Naive B cell (primary cell): ENCODE results near the gene SYT7. TPM values are rescaled to one million over a fixed set of nuclear protein-coding genes. Genes with fewer than 3 reads are reported as not detected.
"Not testable (repeated sequence)": the region's sequence is repeated elsewhere in the genome, so short reads cannot be mapped to it uniquely, and the experiment has no call there.

ENCODE experiments used
- ATAC-seq, 2 donors: fragments of 150-1000 bp; cut with Tn5 transposase; 2 replicates each; pipeline ENCODE4 v1.10.0; 2021; ENCODE audit warnings: low read depth in 2 of 2, mild to moderate bottlenecking in 2 of 2, moderate library complexity in 2 of 2
- DNase-seq: peaks from one replicate; pipeline ENCODE4 v3.0.0; 2022
- H3K27ac Mint-ChIP-seq, 6 donors: one replicate each; pipeline ENCODE4 v1.8.0; 2020 to 2022; ENCODE audit warnings: mild to moderate bottlenecking in 6 of 6, mixed read lengths in 6 of 6, moderate library complexity in 5 of 6, inconsistent platforms in 2 of 6
- H3K27me3 Mint-ChIP-seq, 3 donors: one replicate each; pipeline ENCODE4 v1.8.0; 2021 to 2022; ENCODE audit warnings: mixed read lengths in 3 of 3, mild to moderate bottlenecking in 1 of 3
- H3K36me3 Mint-ChIP-seq, 2 donors: one replicate each; pipeline ENCODE4 v1.8.0; 2020 to 2022; ENCODE audit warnings: mixed read lengths in 2 of 2, inconsistent platforms in 1 of 2, mild to moderate bottlenecking in 1 of 2
- H3K4me1 Mint-ChIP-seq, 3 donors: one replicate each; pipeline ENCODE4 v1.8.0; 2020 to 2022; ENCODE audit warnings: mixed read lengths in 3 of 3, inconsistent platforms in 1 of 3, mild to moderate bottlenecking in 1 of 3, moderate library complexity in 1 of 3
- H3K4me3 Mint-ChIP-seq, 8 donors: one replicate each; pipeline ENCODE4 v1.8.0; 2020 to 2022; ENCODE audit warnings: mild to moderate bottlenecking in 8 of 8, mixed read lengths in 8 of 8, moderate library complexity in 8 of 8, inconsistent platforms in 2 of 8
- H3K9me3 Mint-ChIP-seq, 7 donors: one replicate each; pipeline ENCODE4 v1.8.0; 2020 to 2022; ENCODE audit warnings: mixed read lengths in 7 of 7, mild to moderate bottlenecking in 5 of 7, inconsistent platforms in 2 of 7, moderate library complexity in 1 of 7
- polyA plus RNA-seq, 6 donors: library from polyadenylated mRNA; unstranded; fragments of 300-500 nt; fragmentation: Illumina TruSeq; gene quantifications; one replicate each; pipeline ENCODE4 v1.2.3, GENCODE V29; 2021; ENCODE audit warnings: low read depth in 6 of 6

The SYT7 gene
- polyA plus RNA-seq, 6 donors from 2014 or later = not detected

GRCh38 chr11:61616434-61616833 is 35.6 kb upstream of the SYT7 start:
- H3K9me3 Mint-ChIP-seq = peaks cover 0 to 6% (median 0%) of the 10 kb centered on the region in 7 donors
- H3K27me3 Mint-ChIP-seq = peaks cover 14 to 43% (median 31%) of the 10 kb centered on the region in 3 donors
- DNase-seq = no peak
- H3K4me3 Mint-ChIP-seq = no peak overlapping the region
- peaks cover 0 to 3% of the 10 kb centered on the region in 2 donors for H3K36me3 Mint-ChIP-seq
- ATAC-seq = no peak
- no peak overlapping the region for H3K27ac Mint-ChIP-seq
- H3K4me1 Mint-ChIP-seq = no peaks in the 10 kb centered on the region

- not testable (repeated sequence) for DNase-seq, H3K4me1 Mint-ChIP-seq, H3K9me3 Mint-ChIP-seq, H3K36me3 Mint-ChIP-seq, H3K27ac Mint-ChIP-seq, H3K4me3 Mint-ChIP-seq, ATAC-seq
- peaks cover 9 to 42% (median 21%) of the 10 kb centered on the region in 3 donors for H3K27me3 Mint-ChIP-seq
These were observed 33.9 kb upstream of the SYT7 start for GRCh38 chr11:61614782-61615181.

DNA sequence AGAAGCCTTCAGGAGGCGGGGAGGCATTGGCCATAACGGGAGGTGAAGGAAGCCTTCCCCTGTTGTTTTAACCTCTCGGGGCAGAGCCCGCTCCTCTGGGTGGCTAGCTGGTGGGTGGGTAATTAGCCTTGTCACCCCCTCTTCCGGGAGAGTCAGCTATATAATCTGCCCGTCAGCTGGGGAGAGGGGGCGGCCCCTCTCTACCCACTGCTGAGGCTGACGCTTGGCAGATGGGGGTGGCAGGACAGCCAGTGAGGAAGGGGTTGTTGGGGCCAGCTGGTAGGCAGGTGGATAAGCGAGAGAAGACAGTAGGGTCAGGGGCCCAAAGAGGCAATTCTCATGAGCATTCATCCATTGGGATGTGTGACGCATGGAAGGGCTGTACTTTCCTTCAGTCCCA is 33.0 kb upstream of the SYT7 start:
- peaks cover 0 to 9% (median 0%) of the 10 kb centered on the region in 7 donors for H3K9me3 Mint-ChIP-seq
- DNase-seq (no peak), ATAC-seq (no peak)
- H3K4me1 Mint-ChIP-seq = peaks cover 4 to 10% (median 6%) of the 10 kb centered on the region in 3 donors
- no peak overlapping the region for H3K27ac Mint-ChIP-seq
- peaks cover 0 to 3% of the 10 kb centered on the region in 2 donors for H3K36me3 Mint-ChIP-seq
- H3K4me3 Mint-ChIP-seq = no peak overlapping the region
- peaks cover 17 to 50% (median 31%) of the 10 kb centered on the region in 3 donors for H3K27me3 Mint-ChIP-seq

GRCh38 chr11:61613051-61613450 is 32.2 kb upstream of the SYT7 start:
- Mint-ChIP-seq H3K9me3 (peaks cover 0 to 9% (median 0%) of the 10 kb centered on the region in 7 donors), H3K27ac (no peak overlapping the region), H3K27me3 (peaks cover 17 to 47% (median 33%) of the 10 kb centered on the region in 3 donors), H3K4me1 (peaks cover 4 to 10% (median 6%) of the 10 kb centered on the region in 3 donors), H3K4me3 (no peak overlapping the region), H3K36me3 (peaks cover 0 to 3% of the 10 kb centered on the region in 2 donors)
- no peak for DNase-seq
- no peak for ATAC-seq

DNA sequence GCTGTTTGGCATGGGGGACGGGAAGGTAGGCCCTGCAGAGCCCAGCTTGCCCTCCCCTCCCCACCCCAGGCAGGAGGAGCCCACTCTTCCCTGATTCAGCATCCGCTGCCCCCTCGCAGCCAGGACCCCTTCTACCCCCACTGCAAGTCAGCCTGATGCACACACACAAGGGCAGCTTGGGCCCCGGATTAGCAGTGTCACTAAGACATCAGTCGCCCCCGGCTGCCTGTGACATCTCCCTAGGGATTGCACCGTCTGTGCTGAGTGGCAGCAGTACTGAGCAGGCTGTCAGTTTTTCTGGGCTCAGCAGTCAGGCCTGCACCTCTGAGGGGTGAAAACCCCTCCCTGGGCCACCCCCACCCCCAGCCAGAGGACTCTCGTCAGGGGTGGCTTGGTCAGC is 30.4 kb upstream of the SYT7 start:
- DNase-seq = no peak
- Mint-ChIP-seq H3K9me3 (peaks cover 0 to 9% (median 0%) of the 10 kb centered on the region in 7 donors), H3K27me3 (peaks cover 21 to 56% (median 45%) of the 10 kb centered on the region in 3 donors), H3K4me3 (no peak overlapping the region), H3K4me1 (peaks cover 4 to 10% (median 6%) of the 10 kb centered on the region in 3 donors), H3K27ac (no peak overlapping the region), H3K36me3 (peaks cover 0 to 3% of the 10 kb centered on the region in 2 donors)
- ATAC-seq = no peak

DNA sequence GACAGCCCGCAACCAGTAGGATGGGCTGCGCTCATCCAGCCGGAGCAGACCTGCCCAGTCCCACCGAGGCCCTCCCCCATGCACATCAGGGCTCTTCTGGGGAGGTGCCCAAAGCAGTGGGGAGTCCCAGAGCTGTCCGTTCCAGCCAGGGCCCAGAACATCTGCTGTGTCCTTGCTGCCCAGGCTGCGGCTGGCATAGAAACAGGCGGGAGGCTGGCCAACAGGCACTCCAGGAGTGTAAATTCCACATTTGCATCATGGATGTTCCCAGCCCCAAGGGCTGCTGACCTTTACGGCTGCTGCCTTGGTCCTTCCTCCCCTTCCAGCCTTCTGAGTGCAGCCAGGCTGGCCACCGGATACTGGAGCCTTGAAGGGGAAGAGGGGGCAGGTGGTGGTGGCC is 30.0 kb upstream of the SYT7 start:
- no peak overlapping the region for H3K4me3 Mint-ChIP-seq
- peaks cover 0 to 9% (median 0%) of the 10 kb centered on the region in 7 donors for H3K9me3 Mint-ChIP-seq
- ATAC-seq (no peak), DNase-seq (no peak)
- H3K4me1 Mint-ChIP-seq = peaks cover 4 to 10% (median 6%) of the 10 kb centered on the region in 3 donors
- no peak overlapping the region for H3K27ac Mint-ChIP-seq
- H3K27me3 Mint-ChIP-seq = peaks cover 21 to 60% (median 49%) of the 10 kb centered on the region in 3 donors
- peaks cover 0 to 3% of the 10 kb centered on the region in 2 donors for H3K36me3 Mint-ChIP-seq

- peaks cover 20 to 70% (median 56%) of the 10 kb centered on the region in 3 donors for H3K27me3 Mint-ChIP-seq
- peaks cover 0 to 9% (median 0%) of the 10 kb centered on the region in 7 donors for H3K9me3 Mint-ChIP-seq
- H3K27ac Mint-ChIP-seq = peak overlapping the region in 1 of 6 donors; percentile 92
- peaks cover 0 to 3% of the 10 kb centered on the region in 2 donors for H3K36me3 Mint-ChIP-seq
- DNase-seq (no peak), ATAC-seq (peak in 1 of 2 donors; percentile 30)
- H3K4me1 Mint-ChIP-seq = peaks cover 4 to 10% (median 6%) of the 10 kb centered on the region in 3 donors
- H3K4me3 Mint-ChIP-seq = no peak overlapping the region
These were observed 29.1 kb upstream of the SYT7 start for GRCh38 chr11:61609980-61610366.

GRCh38 chr11:61609000-61609979 is 28.4 kb upstream of the SYT7 start:
- peaks cover 0 to 9% (median 0%) of the 10 kb centered on the region in 7 donors for H3K9me3 Mint-ChIP-seq
- H3K27me3 Mint-ChIP-seq = peaks cover 17 to 70% (median 55%) of the 10 kb centered on the region in 3 donors
- DNase-seq = no peak
- H3K4me3 Mint-ChIP-seq = no peak overlapping the region
- no peak for ATAC-seq
- H3K4me1 Mint-ChIP-seq = peaks cover 4 to 10% (median 6%) of the 10 kb centered on the region in 3 donors
- peaks cover 0 to 3% of the 10 kb centered on the region in 2 donors for H3K36me3 Mint-ChIP-seq
- H3K27ac Mint-ChIP-seq = peak overlapping the region in 1 of 6 donors; percentile 92

DNA sequence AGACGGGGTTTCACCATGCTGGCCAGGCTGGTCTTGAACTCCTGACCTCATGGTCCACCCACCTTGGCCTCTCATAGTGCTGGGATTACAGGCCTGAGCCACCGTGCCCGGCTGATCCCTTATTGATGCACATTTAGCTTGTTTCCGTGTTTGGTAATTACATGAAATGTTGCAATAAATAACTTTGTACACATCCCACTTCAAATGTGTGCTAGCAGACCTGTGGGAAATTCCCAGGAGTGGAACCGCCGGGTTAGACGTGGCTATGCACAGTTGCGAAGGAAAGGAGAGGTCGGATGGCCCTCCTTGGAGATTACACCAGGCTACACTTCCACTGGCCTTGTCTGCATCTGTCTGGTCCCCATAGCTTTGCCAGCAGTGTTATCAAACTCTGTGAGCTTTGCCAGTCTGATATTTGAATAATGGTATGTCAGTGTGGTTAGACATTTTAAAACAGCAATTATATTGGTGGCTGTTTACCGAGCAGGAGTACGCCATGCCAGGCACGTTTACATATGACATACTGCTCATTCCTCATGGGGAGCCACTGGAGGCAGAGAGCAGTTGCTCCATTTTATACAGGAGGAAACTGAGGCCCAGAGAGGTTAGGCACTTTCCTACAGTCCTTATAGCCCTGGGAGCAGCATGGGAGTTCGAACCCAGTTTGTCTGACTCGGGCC is 27.2 kb upstream of the SYT7 start:
- peaks cover 17 to 66% (median 47%) of the 10 kb centered on the region in 3 donors for H3K27me3 Mint-ChIP-seq
- peaks cover 0 to 3% of the 10 kb centered on the region in 2 donors for H3K36me3 Mint-ChIP-seq
- H3K27ac Mint-ChIP-seq = no peak overlapping the region
- peaks cover 4 to 10% (median 6%) of the 10 kb centered on the region in 3 donors for H3K4me1 Mint-ChIP-seq
- DNase-seq (no peak), ATAC-seq (no peak)
- H3K4me3 Mint-ChIP-seq = no peak overlapping the region
- H3K9me3 Mint-ChIP-seq = peaks cover 0 to 9% (median 0%) of the 10 kb centered on the region in 7 donors

DNA sequence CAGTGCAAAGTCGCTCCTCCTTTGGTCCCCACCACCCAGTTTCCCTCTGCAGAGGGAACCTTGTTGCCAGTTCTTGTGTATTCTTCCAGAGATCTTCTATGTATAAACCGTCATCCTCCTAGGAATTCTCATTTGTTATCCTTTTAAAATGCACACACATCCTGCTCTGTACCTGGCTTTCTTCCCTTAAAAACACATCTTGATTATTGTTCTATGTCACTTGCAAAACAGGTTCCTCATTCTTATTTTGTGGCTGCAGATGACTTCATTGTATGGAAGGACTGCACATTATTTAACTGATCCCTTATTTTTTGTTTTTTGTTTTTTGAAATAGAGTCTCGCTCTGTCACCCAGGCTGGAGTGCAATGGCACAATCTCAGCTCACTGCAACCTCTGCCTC is 26.6 kb upstream of the SYT7 start:
- Mint-ChIP-seq H3K27ac (peak overlapping the region in 1 of 6 donors; percentile 47), H3K27me3 (peaks cover 17 to 66% (median 49%) of the 10 kb centered on the region in 3 donors), H3K9me3 (peaks cover 0 to 9% (median 0%) of the 10 kb centered on the region in 7 donors), H3K36me3 (peaks cover 0 to 3% of the 10 kb centered on the region in 2 donors), H3K4me1 (peaks cover 4 to 10% (median 6%) of the 10 kb centered on the region in 3 donors), H3K4me3 (no peak overlapping the region)
- no peak for DNase-seq
- ATAC-seq = no peak

DNA sequence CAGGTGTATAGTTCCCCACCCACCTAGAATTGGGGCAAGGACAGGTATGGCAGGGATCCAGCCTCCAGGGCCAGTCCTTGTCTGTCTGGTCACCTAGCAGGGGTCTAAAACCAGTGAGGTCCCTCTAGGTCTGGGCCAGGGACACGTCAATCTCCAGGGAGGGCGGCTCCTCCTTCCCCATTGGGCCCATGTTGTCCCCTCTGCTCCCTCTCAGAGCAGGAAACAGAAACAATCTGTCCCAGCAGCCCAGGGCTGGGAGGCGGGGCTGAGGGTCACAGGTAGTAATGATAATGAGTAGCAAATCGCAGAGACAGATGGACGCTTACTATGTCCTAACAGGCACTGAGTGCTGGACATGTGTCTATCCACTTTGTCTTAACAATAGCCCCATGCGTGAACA is 22.8 kb upstream of the SYT7 start:
- DNase-seq = no peak

DNA sequence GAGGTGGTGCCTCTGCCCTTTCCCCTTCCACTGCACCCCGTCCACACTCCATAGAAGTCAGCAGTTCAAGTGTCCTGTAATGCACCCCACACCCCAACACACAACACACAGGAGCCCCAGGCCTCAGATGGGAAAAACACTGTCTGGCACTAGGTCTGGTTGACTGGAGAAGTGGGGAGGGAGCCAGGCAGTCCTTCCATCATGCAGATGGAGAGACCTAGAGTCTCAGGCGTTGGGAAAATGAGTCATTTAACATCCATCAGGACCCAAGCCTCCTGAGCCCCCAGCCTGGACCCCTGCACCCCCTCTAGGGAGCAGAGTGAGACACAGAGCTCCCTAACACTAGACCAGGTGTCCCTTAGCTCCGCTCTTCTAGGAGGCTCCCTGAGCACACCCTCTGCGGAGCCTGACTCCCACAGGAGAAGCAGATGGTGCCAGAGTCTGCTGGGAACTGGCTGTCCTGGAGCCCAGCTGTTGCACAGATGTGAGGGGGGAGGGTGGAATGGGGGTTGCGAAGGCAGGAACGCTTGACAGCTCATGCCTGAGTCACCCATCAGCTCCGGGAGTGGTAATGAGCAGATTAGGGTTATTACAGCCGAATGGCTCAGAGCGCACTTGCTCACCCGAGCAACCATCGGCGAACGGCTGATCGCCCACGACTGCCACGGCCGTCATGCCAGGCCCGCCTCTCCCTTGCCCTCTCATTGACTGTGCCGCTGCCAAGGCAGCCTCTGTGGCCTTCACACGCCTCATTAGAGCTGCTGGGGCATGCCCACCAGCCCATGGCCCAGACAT is 22.1 kb upstream of the SYT7 start:
- Mint-ChIP-seq H3K27me3 (peaks cover 18 to 67% (median 62%) of the 10 kb centered on the region in 3 donors), H3K27ac (no peak overlapping the region), H3K4me1 (no peaks in the 10 kb centered on the region), H3K36me3 (no peaks in the 10 kb centered on the region), H3K4me3 (no peak overlapping the region), H3K9me3 (no peaks in the 10 kb centered on the region)
- ATAC-seq = no peak
- no peak for DNase-seq

More for the DNA sequence above, 22.8 kb upstream of the SYT7 start:
- Mint-ChIP-seq H3K9me3 (no peaks in the 10 kb centered on the region), H3K27me3 (peaks cover 12 to 63% (median 55%) of the 10 kb centered on the region in 3 donors), H3K36me3 (no peaks in the 10 kb centered on the region), H3K27ac (no peak overlapping the region), H3K4me3 (no peak overlapping the region), H3K4me1 (no peaks in the 10 kb centered on the region)
- ATAC-seq = no peak
